ENCODE measurements around the gene SS18. TPM values are rescaled to one million over a fixed set of nuclear protein-coding genes. Genes with fewer than 3 reads are reported as not detected.

SS18 gene
- total RNA-seq, 1 experiment from 2014 or later: 98.7 TPM

DNA sequence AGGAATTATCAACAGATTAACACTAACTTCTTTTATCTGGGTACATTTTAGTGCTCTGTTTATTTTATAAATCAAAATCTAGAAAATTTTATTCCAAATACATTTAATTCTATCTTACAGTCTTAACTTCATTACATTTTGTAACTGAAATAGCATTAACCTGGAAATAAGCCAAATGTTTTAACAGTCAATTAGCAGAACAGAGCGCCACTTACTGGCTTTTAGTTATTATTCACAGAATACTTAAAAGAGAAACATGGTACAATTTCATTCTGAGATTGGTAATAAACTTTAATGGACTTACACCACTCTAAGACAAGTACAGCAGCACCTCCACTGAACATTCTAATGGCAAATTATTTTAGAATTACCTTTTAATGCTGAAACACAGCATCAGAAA is 38.6 kb downstream of the SS18 start:
- DNase-seq (no peak), ATAC-seq (no peak)
- Histone ChIP-seq H3K4me3 (ENCODE audit: low read length) (no peak overlapping the region), H3K9ac (ENCODE audit: low read length) (no peak overlapping the region), H2AFZ (ENCODE audit: low read length) (no peak overlapping the region), H3K79me2 (ENCODE audit: low read length) (no peaks in the 10 kb centered on the region), H4K20me1 (ENCODE audit: low read length) (no peaks in the 10 kb centered on the region), H3K9me3 (ENCODE audit: low read length) (no peaks in the 10 kb centered on the region), H3K27me3 (ENCODE audit: low read length) (no peaks in the 10 kb centered on the region), H3K4me1 (ENCODE audit: insufficient read depth, low read length) (no peaks in the 10 kb centered on the region), H3F3A (ENCODE audit: low read length, unreplicated experiment) (no peaks in the 10 kb centered on the region), H3K36me3 (ENCODE audit: low read depth, low read length) (peaks cover 28% of the 10 kb centered on the region), H3K9me2 (replicated peaks; ENCODE audit: low read length) (no peaks in the 10 kb centered on the region), H3K4me2 (ENCODE audit: low read length) (no peak overlapping the region), H3K27ac (ENCODE audit: low read length) (no peak overlapping the region)
- ChIA-PET POLR2A (ENCODE audit: unreplicated experiment) (no interaction called here), CTCF (interaction anchor here (0.7 kb wide), 1 partner anchor 1554 kb away, joined by 5 read pairs; no protein-coding TSS in a partner anchor)
- no TSS peak for BruUV-seq (replicated peaks)
- intact Hi-C loops (cut with micrococcal nuclease): no loop called here
- TF ChIP-seq EZH2phosphoT487 (IDR thresholded peaks at IDR 0.05; ENCODE audit: borderline replicate concordance, low read length): no peak
- no peak for TF ChIP-seq EZH2 (IDR thresholded peaks at IDR 0.05; ENCODE audit: low read length, unreplicated experiment)
- TF ChIP-seq, protein P1, sequence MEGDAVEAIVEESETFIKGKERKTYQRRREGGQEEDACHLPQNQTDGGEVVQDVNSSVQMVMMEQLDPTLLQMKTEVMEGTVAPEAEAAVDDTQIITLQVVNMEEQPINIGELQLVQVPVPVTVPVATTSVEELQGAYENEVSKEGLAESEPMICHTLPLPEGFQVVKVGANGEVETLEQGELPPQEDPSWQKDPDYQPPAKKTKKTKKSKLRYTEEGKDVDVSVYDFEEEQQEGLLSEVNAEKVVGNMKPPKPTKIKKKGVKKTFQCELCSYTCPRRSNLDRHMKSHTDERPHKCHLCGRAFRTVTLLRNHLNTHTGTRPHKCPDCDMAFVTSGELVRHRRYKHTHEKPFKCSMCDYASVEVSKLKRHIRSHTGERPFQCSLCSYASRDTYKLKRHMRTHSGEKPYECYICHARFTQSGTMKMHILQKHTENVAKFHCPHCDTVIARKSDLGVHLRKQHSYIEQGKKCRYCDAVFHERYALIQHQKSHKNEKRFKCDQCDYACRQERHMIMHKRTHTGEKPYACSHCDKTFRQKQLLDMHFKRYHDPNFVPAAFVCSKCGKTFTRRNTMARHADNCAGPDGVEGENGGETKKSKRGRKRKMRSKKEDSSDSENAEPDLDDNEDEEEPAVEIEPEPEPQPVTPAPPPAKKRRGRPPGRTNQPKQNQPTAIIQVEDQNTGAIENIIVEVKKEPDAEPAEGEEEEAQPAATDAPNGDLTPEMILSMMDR (conservative IDR thresholded peaks at IDR 0.05; ENCODE audit: low read depth, low read length): no peak

DNA sequence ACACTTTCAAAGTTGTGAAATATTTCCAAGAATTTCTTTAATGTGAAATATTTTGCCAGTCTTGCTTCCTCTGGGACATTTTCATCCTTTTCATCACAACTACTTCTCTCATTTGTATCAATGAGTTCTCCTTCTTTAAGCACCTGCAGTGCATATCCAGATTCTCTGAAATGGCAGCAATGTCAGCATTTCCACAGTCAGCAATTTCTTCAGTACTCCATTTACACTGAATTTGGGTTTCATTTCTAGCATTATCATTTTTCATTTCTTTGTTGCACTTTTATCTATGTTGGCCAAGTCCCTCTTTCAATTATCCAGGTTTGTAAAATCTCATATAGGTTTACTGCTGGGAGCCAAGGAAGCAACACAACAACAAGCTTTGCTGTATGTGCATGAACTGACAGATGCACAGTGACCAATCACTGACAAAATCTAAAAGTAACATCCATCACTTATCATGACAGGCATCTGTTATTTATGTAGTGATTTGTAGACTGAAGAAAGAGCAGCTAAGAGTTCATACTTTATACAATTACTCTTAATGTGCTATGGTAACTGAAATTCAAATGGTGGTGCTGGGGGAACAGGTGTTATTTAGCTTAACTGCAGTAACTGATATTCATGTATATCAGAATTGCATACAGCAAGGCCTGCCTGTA is 43.9 kb downstream of the SS18 start:
- peaks cover 5% of the 10 kb centered on the region for H3F3A ChIP-seq (ENCODE audit: low read length, unreplicated experiment)
- H3K27ac ChIP-seq (ENCODE audit: low read length): no peak overlapping the region
- peaks cover 9% of the 10 kb centered on the region for H3K36me3 ChIP-seq (ENCODE audit: low read depth, low read length)
- H3K9me2 ChIP-seq (replicated peaks; ENCODE audit: low read length): no peaks in the 10 kb centered on the region
- 0 out of 2 replicates have a peak, but pooled peaks cover 4% of the 10 kb centered on the region for H4K20me1 ChIP-seq (ENCODE audit: low read length)
- no peak for TF ChIP-seq EZH2 (IDR thresholded peaks at IDR 0.05; ENCODE audit: low read length, unreplicated experiment)
- TF ChIP-seq, protein P1 (conservative IDR thresholded peaks at IDR 0.05; ENCODE audit: low read depth, low read length): no peak
- TF ChIP-seq EZH2phosphoT487 (IDR thresholded peaks at IDR 0.05; ENCODE audit: borderline replicate concordance, low read length): no peak
- ATAC-seq (no peak), DNase-seq (no peak)
- H3K4me3 ChIP-seq (ENCODE audit: low read length): no peak overlapping the region
- no peaks in the 10 kb centered on the region for H3K4me1 ChIP-seq (ENCODE audit: insufficient read depth, low read length)
- no peaks in the 10 kb centered on the region for H3K27me3 ChIP-seq (ENCODE audit: low read length)
- no peaks in the 10 kb centered on the region for H3K9me3 ChIP-seq (ENCODE audit: low read length)
- H3K9ac ChIP-seq (ENCODE audit: low read length): no peak overlapping the region
- CTCF ChIA-PET: no interaction called here
- intact Hi-C loops (cut with micrococcal nuclease): no loop called here
- H3K79me2 ChIP-seq (ENCODE audit: low read length): no peaks in the 10 kb centered on the region
- no TSS peak for BruUV-seq (replicated peaks)
- H3K4me2 ChIP-seq (ENCODE audit: low read length): no peak overlapping the region
- POLR2A ChIA-PET (ENCODE audit: unreplicated experiment): no interaction called here
- no peak overlapping the region for H2AFZ ChIP-seq (ENCODE audit: low read length)

DNA sequence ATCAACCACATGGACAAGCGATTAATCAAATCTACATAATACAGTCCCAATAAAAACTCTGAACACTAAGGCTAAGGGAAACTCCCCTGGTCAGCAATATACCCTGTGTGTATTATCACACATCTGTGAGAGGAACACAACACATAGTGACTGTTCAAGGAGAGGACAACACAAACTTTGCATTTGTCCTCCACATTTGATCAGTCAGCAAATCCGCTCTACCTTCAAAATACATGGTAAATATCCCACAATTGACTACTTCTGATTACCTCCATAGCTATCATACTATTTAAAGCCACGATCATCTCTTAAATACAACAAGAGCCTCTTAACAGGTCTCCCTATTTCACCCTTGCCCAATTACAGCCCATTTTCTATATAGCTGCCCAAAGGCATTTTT is 45.6 kb downstream of the SS18 start:
- intact Hi-C loops (cut with micrococcal nuclease): no loop called here
- CTCF ChIA-PET: no interaction called here
- no peak overlapping the region for H3K9ac ChIP-seq (ENCODE audit: low read length)
- no peak overlapping the region for H3K27ac ChIP-seq (ENCODE audit: low read length)
- DNase-seq (no peak), ATAC-seq (no peak)
- TF ChIP-seq EZH2 (IDR thresholded peaks at IDR 0.05; ENCODE audit: low read length, unreplicated experiment) (no peak), EZH2phosphoT487 (IDR thresholded peaks at IDR 0.05; ENCODE audit: borderline replicate concordance, low read length) (no peak)
- TF ChIP-seq, protein P1 (conservative IDR thresholded peaks at IDR 0.05; ENCODE audit: low read depth, low read length): no peak
- H3K4me2 ChIP-seq (ENCODE audit: low read length): no peak overlapping the region
- H3K4me3 ChIP-seq (ENCODE audit: low read length): no peak overlapping the region
- H3K9me3 ChIP-seq (ENCODE audit: low read length): no peaks in the 10 kb centered on the region
- POLR2A ChIA-PET (ENCODE audit: unreplicated experiment): no interaction called here
- peaks cover 5% of the 10 kb centered on the region for H3F3A ChIP-seq (ENCODE audit: low read length, unreplicated experiment)
- peaks cover 5% of the 10 kb centered on the region for H3K36me3 ChIP-seq (ENCODE audit: low read depth, low read length)
- no TSS peak for BruUV-seq (replicated peaks)
- H3K79me2 ChIP-seq (ENCODE audit: low read length): peaks cover 6% of the 10 kb centered on the region; the same call in 1 of the 2 replicates
- no peaks in the 10 kb centered on the region for H3K9me2 ChIP-seq (replicated peaks; ENCODE audit: low read length)
- no peaks in the 10 kb centered on the region for H3K27me3 ChIP-seq (ENCODE audit: low read length)
- peaks cover 13% of the 10 kb centered on the region; the same call in 1 of the 2 replicates for H4K20me1 ChIP-seq (ENCODE audit: low read length)
- no peak overlapping the region for H2AFZ ChIP-seq (ENCODE audit: low read length)
- H3K4me1 ChIP-seq (ENCODE audit: insufficient read depth, low read length): no peaks in the 10 kb centered on the region
